ENCODE measurements around the gene DUSP6. TPM values are rescaled to one million over a fixed set of nuclear protein-coding genes. Genes with fewer than 3 reads are reported as not detected.

Gene DUSP6
- total and polyA plus RNA-seq, 2 of the 13 experiments (the other 11 are each of a cell fraction or from before 2014, with no cell fraction given): 40.9 to 161 TPM

DNA sequence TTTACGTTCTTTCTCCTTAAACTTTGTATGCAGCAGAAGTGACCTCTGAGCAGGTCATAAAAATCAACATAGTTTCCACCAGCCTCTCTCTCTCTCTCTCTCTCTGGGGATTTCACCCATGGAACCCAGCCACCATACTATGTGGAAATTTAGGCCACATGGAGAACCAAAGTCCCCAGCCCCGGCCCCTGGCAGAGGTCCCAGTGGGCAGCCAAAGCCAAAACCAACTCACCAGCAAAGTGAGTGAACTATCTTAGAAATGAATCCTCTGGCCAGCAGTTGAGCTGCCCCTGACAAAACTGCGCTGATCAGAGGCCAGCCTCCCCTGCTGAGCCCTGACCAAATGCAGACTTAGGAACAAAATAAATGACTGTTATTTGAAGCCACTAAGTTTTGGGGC, 9.2 kb downstream of the DUSP6 start (continued):
- TF ChIP-seq, protein P1, sequence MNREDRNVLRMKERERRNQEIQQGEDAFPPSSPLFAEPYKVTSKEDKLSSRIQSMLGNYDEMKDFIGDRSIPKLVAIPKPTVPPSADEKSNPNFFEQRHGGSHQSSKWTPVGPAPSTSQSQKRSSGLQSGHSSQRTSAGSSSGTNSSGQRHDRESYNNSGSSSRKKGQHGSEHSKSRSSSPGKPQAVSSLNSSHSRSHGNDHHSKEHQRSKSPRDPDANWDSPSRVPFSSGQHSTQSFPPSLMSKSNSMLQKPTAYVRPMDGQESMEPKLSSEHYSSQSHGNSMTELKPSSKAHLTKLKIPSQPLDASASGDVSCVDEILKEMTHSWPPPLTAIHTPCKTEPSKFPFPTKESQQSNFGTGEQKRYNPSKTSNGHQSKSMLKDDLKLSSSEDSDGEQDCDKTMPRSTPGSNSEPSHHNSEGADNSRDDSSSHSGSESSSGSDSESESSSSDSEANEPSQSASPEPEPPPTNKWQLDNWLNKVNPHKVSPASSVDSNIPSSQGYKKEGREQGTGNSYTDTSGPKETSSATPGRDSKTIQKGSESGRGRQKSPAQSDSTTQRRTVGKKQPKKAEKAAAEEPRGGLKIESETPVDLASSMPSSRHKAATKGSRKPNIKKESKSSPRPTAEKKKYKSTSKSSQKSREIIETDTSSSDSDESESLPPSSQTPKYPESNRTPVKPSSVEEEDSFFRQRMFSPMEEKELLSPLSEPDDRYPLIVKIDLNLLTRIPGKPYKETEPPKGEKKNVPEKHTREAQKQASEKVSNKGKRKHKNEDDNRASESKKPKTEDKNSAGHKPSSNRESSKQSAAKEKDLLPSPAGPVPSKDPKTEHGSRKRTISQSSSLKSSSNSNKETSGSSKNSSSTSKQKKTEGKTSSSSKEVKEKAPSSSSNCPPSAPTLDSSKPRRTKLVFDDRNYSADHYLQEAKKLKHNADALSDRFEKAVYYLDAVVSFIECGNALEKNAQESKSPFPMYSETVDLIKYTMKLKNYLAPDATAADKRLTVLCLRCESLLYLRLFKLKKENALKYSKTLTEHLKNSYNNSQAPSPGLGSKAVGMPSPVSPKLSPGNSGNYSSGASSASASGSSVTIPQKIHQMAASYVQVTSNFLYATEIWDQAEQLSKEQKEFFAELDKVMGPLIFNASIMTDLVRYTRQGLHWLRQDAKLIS (CRISPR knock-in tag; IDR thresholded peaks at IDR 0.05): no peak
- TF ChIP-seq ZNF224 (CRISPR knock-in tag; IDR thresholded peaks at IDR 0.05) (no peak), ZNF280B (CRISPR knock-in tag; IDR thresholded peaks at IDR 0.05; ENCODE audit: borderline replicate concordance) (no peak), ETV5 (CRISPR knock-in tag; IDR thresholded peaks at IDR 0.05; ENCODE audit: borderline replicate concordance) (no peak), ZNF543 (CRISPR knock-in tag; IDR thresholded peaks at IDR 0.05) (no peak), ZNF33B (CRISPR knock-in tag; IDR thresholded peaks at IDR 0.05) (no peak), SNAPC5 (CRISPR knock-in tag; IDR thresholded peaks at IDR 0.05; ENCODE audit: borderline replicate concordance) (no peak), ZNF143 (CRISPR knock-in tag; IDR thresholded peaks at IDR 0.05) (no peak), RFX5 (IDR thresholded peaks at IDR 0.05; ENCODE audit: low read depth, low read length) (no peak), KLF9 (CRISPR knock-in tag; IDR thresholded peaks at IDR 0.05; ENCODE audit: low read depth) (no peak), BCLAF1 (IDR thresholded peaks at IDR 0.05) (no peak), SRSF1 (optimal IDR thresholded peaks at IDR 0.05; ENCODE audit: low read depth, low read length) (no peak), SP5 (CRISPR knock-in tag; IDR thresholded peaks at IDR 0.05; ENCODE audit: borderline replicate concordance, low read depth) (no peak), RXRB (CRISPR knock-in tag; IDR thresholded peaks at IDR 0.05; ENCODE audit: borderline replicate concordance) (no peak), PLSCR1 (CRISPR knock-in tag; IDR thresholded peaks at IDR 0.05; ENCODE audit: borderline replicate concordance) (no peak), ESRRA (CRISPR knock-in tag; IDR thresholded peaks at IDR 0.05; ENCODE audit: low read depth) (no peak), HNF4G (IDR thresholded peaks at IDR 0.05; ENCODE audit: borderline replicate concordance, low read depth, low read length) (peak; percentile 45; the same call in 1 of the 2 replicates), HNF4G (CRISPR knock-in tag; IDR thresholded peaks at IDR 0.05; ENCODE audit: borderline replicate concordance, low read depth) (no peak), ZNF562 (CRISPR knock-in tag; IDR thresholded peaks at IDR 0.05; ENCODE audit: borderline replicate concordance) (no peak), CENPX (CRISPR knock-in tag; IDR thresholded peaks at IDR 0.05) (no peak), CBX5 (CRISPR knock-in tag; IDR thresholded peaks at IDR 0.05; ENCODE audit: borderline replicate concordance) (no peak)
